Neural cell (in vitro differentiated cells): ENCODE results near the gene CDC25B.

Experiments
- CTCF ChIP-seq: fragments of 450-650 bp; IDR thresholded peaks from 2 replicates; pipeline ENCODE4 v1.5.1; 2014; ENCODE audit warnings: antibody characterized with exemption, mild to moderate bottlenecking, moderate library complexity; ENCODE audit not compliant: poor library complexity, severe bottlenecking
- POLR2AphosphoS5 ChIP-seq: IDR thresholded peaks from 2 replicates; pipeline ENCODE4 v1.6.1; 2012
- RAD21 ChIP-seq: fragments of 450-650 bp; conservative IDR thresholded peaks from 2 replicates; pipeline ENCODE4 v1.6.1; 2014; ENCODE audit warnings: antibody characterized with exemption, mild to moderate bottlenecking, moderate library complexity

GRCh38 chr20:3751305-3751674 lies 44.8 kb upstream of the CDC25B start:
- no peak for TF ChIP-seq CTCF
- TF ChIP-seq RAD21: no peak
- TF ChIP-seq POLR2AphosphoS5: no peak
